Limb (tissue), 2 donors: ENCODE data around the gene ADCK1.
"Not testable (repeated sequence)": the region's sequence is repeated elsewhere in the genome, so short reads cannot be mapped to it uniquely, and the experiment has no call there.

ENCODE experiments used
- DNase-seq, 2 donors: peaks; one replicate each; pipeline ENCODE4 v3.0.0-alpha.2; 2016; ENCODE audit errors: extremely low spot score in 2 of 2

ADCK1 gene

GRCh38 chr14:77799863-77800730 lies at the start of gene ADCK1:
ADCK1 (plus strand) TSS chr14:77800109; CDS start chr14:77818979, 18,870 bp downstream.
- peak; percentile 82 to 89 for DNase-seq

- no peak for DNase-seq
Observed at GRCh38 chr14:77752266-77752665, 47.6 kb upstream of the ADCK1 start.

- DNase-seq = no peak
Observed at GRCh38 chr14:77752799-77753516, 47.0 kb upstream of the ADCK1 start.

- peak; percentile 91 to 96 for DNase-seq
Observed at GRCh38 chr14:77760381-77761204, 39.3 kb upstream of the ADCK1 start, which contains the start of gene SNW1. SNW1 (minus strand) TSS chr14:77761156; CDS start chr14:77761127, 29 bp downstream.

- DNase-seq = peak; percentile 4 to 27
Observed at GRCh38 chr14:77761205-77761931, 38.5 kb upstream of the ADCK1 start.

GRCh38 chr14:77763316-77763715 lies 36.6 kb upstream of the ADCK1 start:
- DNase-seq = no peak

- DNase-seq = no peak
Observed at GRCh38 chr14:77763978-77764377, 35.9 kb upstream of the ADCK1 start.

- DNase-seq = not testable (repeated sequence)
Observed at GRCh38 chr14:77768442-77769069, 31.4 kb upstream of the ADCK1 start.

- DNase-seq = not testable (repeated sequence)
Observed at GRCh38 chr14:77773966-77774365, 25.9 kb upstream of the ADCK1 start.

GRCh38 chr14:77782202-77782601 lies 17.7 kb upstream of the ADCK1 start:
- no peak for DNase-seq

GRCh38 chr14:77786148-77786547 lies 13.8 kb upstream of the ADCK1 start:
- no peak for DNase-seq

- no peak for DNase-seq
Observed at GRCh38 chr14:77790566-77791224, 9.2 kb upstream of the ADCK1 start.

- no peak for DNase-seq
Observed at GRCh38 chr14:77791225-77791600, 8.7 kb upstream of the ADCK1 start.

GRCh38 chr14:77793255-77793654 lies 6.7 kb upstream of the ADCK1 start:
- DNase-seq = not testable (repeated sequence)

- DNase-seq = no peak
Observed at GRCh38 chr14:77794357-77794756, 5.6 kb upstream of the ADCK1 start.

- DNase-seq = not testable (repeated sequence)
Observed at GRCh38 chr14:77799456-77799855, 453 bp upstream of the ADCK1 start.

- no peak for DNase-seq
Observed at GRCh38 chr14:77800814-77801213, 905 bp downstream of the ADCK1 start.

- no peak for DNase-seq
Observed at GRCh38 chr14:77804592-77804991, 4.7 kb downstream of the ADCK1 start.

GRCh38 chr14:77805706-77806105 lies 5.8 kb downstream of the ADCK1 start:
- DNase-seq = no peak

GRCh38 chr14:77808250-77808649 lies 8.3 kb downstream of the ADCK1 start:
- no peak for DNase-seq
